Activated naive CD4-positive, alpha-beta T cell treated with anti-CD3 and anti-CD28 coated beads for 36 hours (primary cell): ENCODE measurements around the gene ACSL3. TPM values are rescaled to one million over a fixed set of nuclear protein-coding genes. Genes with fewer than 3 reads are reported as not detected.

Source experiments
- CTCF ChIA-PET: fragments of 350-600 bp; sonication (Branson Sonifier 250); formaldehyde crosslinking; loops from one replicate; lab custom pipeline; 2021; ENCODE audit warnings: antibody characterized with exemption; lab: Charles Lee
- DNase-seq: peaks from one replicate; pipeline ENCODE4 v3.0.0-alpha.2; 2020
- H3K27ac Mint-ChIP-seq: one replicate; pipeline ENCODE4 v1.8.0; 2021; ENCODE audit warnings: mild to moderate bottlenecking, mixed read lengths
- H3K27me3 Mint-ChIP-seq: one replicate; pipeline ENCODE4 v1.8.0; 2021; ENCODE audit warnings: low read depth, mixed read lengths
- H3K36me3 Mint-ChIP-seq: one replicate; pipeline ENCODE4 v1.8.0; 2021; ENCODE audit warnings: low read depth, mixed read lengths
- H3K4me1 Mint-ChIP-seq: one replicate; pipeline ENCODE4 v1.8.0; 2021; ENCODE audit warnings: low read depth, mixed read lengths
- H3K4me3 Mint-ChIP-seq: one replicate; pipeline ENCODE4 v1.8.0; 2021; ENCODE audit warnings: mild to moderate bottlenecking, moderate library complexity, mixed read lengths
- H3K9me3 Mint-ChIP-seq: one replicate; pipeline ENCODE4 v1.8.0; 2021; ENCODE audit warnings: mixed read lengths
- intact Hi-C: fragments of 100-400 bp; cut with micrococcal nuclease; formaldehyde crosslinking; loops from one replicate; pipeline ENCODE4 v1.15.1; 2023
- total RNA-seq, 2 experiments: library from RNA; stranded (reverse); gene quantifications; one replicate each; pipeline ENCODE4 v1.2.3, GENCODE V29; 2021

ACSL3 gene
- total RNA-seq, 2 experiments from 2014 or later: 35.1 to 36.1 TPM

DNA sequence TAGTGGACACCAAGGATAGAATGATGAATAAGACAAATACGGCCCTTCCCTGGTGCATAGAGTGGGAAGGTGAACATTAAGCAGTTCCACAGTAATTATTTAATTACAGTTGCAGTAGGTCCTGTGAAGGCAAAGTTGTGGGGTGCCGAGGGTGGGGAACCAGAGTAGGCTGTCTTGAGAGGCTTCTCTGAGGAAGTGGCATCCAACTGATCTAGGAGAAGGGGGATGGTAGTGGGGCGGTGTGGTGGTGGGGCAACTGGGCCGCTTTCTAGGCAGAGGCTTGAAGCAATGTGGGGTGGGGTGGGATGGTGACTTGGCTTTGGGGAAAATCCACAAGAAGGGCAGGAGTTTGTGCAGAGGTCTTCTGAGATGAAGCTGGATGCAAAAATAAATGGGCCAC is 11.7 kb downstream of the ACSL3 start:
- CTCF ChIA-PET: no interaction called here
- H3K27ac Mint-ChIP-seq: no peak overlapping the region
- no peak for DNase-seq
- peaks cover 27% of the 10 kb centered on the region for H3K4me1 Mint-ChIP-seq
- H3K36me3 Mint-ChIP-seq: no peaks in the 10 kb centered on the region
- no peaks in the 10 kb centered on the region for H3K9me3 Mint-ChIP-seq
- H3K4me3 Mint-ChIP-seq: no peak overlapping the region
- H3K27me3 Mint-ChIP-seq: no peaks in the 10 kb centered on the region
- intact Hi-C loops: no loop called here

GRCh38 chr2:222875482-222875881 is 14.6 kb downstream of the ACSL3 start:
- H3K27me3 Mint-ChIP-seq: no peaks in the 10 kb centered on the region
- intact Hi-C loops: no loop called here
- no peaks in the 10 kb centered on the region for H3K36me3 Mint-ChIP-seq
- no peak overlapping the region for H3K27ac Mint-ChIP-seq
- H3K4me3 Mint-ChIP-seq: no peak overlapping the region
- CTCF ChIA-PET: interaction anchor here (0.6 to 1.3 kb wide), 2 partner anchors 28 to 129 kb away, joined by 4 to 5 read pairs; no protein-coding TSS in a partner anchor
- H3K4me1 Mint-ChIP-seq: peaks cover 34% of the 10 kb centered on the region
- H3K9me3 Mint-ChIP-seq: no peaks in the 10 kb centered on the region
- no peak for DNase-seq

GRCh38 chr2:222876947-222877346 is 16.1 kb downstream of the ACSL3 start:
- no peaks in the 10 kb centered on the region for H3K9me3 Mint-ChIP-seq
- H3K27ac Mint-ChIP-seq: no peak overlapping the region
- no peaks in the 10 kb centered on the region for H3K36me3 Mint-ChIP-seq
- H3K4me1 Mint-ChIP-seq: peaks cover 36% of the 10 kb centered on the region
- no peaks in the 10 kb centered on the region for H3K27me3 Mint-ChIP-seq
- CTCF ChIA-PET: no interaction called here
- no peak for DNase-seq
- intact Hi-C loops: no loop called here
- H3K4me3 Mint-ChIP-seq: no peak overlapping the region

DNA sequence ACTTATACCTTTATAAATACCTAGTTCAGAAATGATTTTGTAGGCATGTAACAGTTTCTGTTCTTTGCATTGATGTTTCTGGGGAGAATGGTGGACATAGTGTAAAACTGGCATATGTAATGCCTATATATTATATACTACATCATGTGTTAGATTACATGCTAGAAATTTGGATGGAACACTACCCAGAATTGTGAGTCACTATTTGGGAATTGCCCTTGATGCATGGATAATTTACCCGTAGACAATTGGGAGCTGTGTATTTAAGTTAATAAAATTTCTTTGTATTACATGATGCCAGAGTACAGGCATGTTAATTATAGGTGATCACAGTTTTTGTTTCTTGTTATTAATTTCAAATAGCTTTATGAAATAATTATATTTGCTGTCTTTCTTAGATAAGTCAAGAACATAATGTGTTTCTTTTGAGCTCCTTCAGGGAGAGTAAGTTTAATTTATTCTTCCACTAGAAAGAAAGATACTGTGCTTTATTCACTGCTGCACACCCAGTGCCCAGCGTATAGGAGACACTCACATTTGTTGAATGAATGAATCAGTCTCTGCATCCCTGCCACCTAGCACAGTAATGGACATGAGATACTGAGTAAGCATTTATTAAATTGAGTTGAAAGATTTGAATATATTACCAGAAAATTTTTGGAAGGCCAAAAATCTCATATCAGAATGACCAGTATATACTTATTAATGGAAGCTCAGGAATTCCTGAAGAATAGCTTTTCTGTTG is 16.9 kb downstream of the ACSL3 start:
- Mint-ChIP-seq H3K36me3 (no peaks in the 10 kb centered on the region), H3K27ac (no peak overlapping the region), H3K9me3 (no peaks in the 10 kb centered on the region), H3K4me3 (no peak overlapping the region), H3K27me3 (no peaks in the 10 kb centered on the region), H3K4me1 (peaks cover 35% of the 10 kb centered on the region)
- DNase-seq: no peak
- intact Hi-C loops: no loop called here
- CTCF ChIA-PET: no interaction called here

GRCh38 chr2:222878301-222878876 is 17.6 kb downstream of the ACSL3 start:
- no peak for DNase-seq
- H3K27me3 Mint-ChIP-seq: no peaks in the 10 kb centered on the region
- H3K4me3 Mint-ChIP-seq: no peak overlapping the region
- no peak overlapping the region for H3K27ac Mint-ChIP-seq
- H3K36me3 Mint-ChIP-seq: no peaks in the 10 kb centered on the region
- H3K9me3 Mint-ChIP-seq: no peaks in the 10 kb centered on the region
- intact Hi-C loops: no loop called here
- H3K4me1 Mint-ChIP-seq: peaks cover 37% of the 10 kb centered on the region
- CTCF ChIA-PET: interaction anchor here (0.9 kb wide), 1 partner anchor 170 kb away, joined by 3 read pairs; no protein-coding TSS in a partner anchor

DNA sequence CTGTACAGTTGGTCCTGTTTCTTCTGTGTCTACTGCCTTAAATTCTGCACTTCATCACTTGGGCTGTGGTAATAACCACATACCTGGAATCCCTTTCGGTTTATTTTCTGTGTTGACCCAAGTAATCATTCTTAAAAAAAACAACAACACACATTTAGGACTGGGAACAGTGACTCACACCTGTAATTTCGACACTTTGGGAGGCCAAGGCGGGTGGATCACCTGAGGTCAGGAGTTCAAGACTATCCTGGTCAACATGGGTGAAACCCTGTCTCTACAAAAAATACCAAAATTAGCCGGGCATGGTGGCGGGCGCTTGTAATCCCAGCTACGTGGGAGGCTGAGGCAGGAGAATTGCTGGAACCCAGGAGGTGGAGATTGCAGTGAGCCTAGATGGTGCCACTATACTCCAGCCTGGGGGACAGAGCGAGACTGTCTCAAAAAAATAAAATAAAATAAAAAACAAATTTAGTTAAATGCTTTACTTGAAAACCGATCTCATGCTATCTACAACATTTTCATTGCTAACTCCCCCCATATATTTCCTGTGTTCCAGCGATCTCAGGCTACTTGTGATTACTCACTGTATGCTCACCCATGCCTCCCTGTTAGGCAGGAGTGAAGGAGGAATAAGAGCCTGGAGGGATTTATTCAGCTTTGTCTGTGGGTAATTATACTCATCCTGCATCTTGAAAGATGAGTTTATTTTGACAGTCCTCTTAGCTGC is 18.2 kb downstream of the ACSL3 start:
- no peak overlapping the region for H3K4me3 Mint-ChIP-seq
- H3K36me3 Mint-ChIP-seq: no peaks in the 10 kb centered on the region
- CTCF ChIA-PET: interaction anchor here (0.9 kb wide), 1 partner anchor 170 kb away, joined by 3 read pairs; no protein-coding TSS in a partner anchor
- intact Hi-C loops: no loop called here
- H3K27me3 Mint-ChIP-seq: no peaks in the 10 kb centered on the region
- H3K27ac Mint-ChIP-seq: no peak overlapping the region
- peaks cover 39% of the 10 kb centered on the region for H3K4me1 Mint-ChIP-seq
- DNase-seq: no peak
- no peaks in the 10 kb centered on the region for H3K9me3 Mint-ChIP-seq

- H3K4me1 Mint-ChIP-seq: peaks cover 39% of the 10 kb centered on the region
- H3K27me3 Mint-ChIP-seq: no peaks in the 10 kb centered on the region
- H3K4me3 Mint-ChIP-seq: no peak overlapping the region
- CTCF ChIA-PET: no interaction called here
- no peak overlapping the region for H3K27ac Mint-ChIP-seq
- H3K9me3 Mint-ChIP-seq: no peaks in the 10 kb centered on the region
- no peaks in the 10 kb centered on the region for H3K36me3 Mint-ChIP-seq
- no peak for DNase-seq
- intact Hi-C loops: no loop called here
These were observed 18.7 kb downstream of the ACSL3 start for GRCh38 chr2:222879604-222879933.

DNA sequence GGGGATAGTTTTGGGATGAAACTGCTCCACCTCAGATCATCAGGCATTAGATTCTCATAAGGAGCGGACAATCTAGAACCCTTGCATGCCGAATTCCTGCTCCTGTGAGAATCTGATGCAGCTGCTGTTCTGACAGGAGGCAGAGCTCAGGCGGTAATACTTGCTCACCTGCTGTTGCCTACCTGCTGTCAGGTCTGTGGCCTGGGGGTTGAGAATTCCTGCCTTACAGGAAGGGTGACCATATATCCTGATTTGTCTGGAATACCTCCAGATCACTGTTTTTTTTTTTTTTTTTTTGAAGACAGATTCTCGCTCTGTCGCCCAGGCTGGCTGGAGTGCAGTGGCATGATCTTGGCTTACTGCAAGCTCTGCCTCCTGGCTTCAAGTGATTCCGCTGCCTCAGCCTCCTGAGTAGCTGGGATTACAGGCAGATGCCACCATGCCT is 21.7 kb downstream of the ACSL3 start:
- Mint-ChIP-seq H3K36me3 (no peaks in the 10 kb centered on the region), H3K4me3 (no peak overlapping the region), H3K27ac (no peak overlapping the region), H3K9me3 (no peaks in the 10 kb centered on the region), H3K27me3 (no peaks in the 10 kb centered on the region), H3K4me1 (peaks cover 32% of the 10 kb centered on the region)
- CTCF ChIA-PET: interaction anchor here (1.3 to 1.6 kb wide), 2 partner anchors 20 to 175 kb away, joined by 3 read pairs; no protein-coding TSS in a partner anchor
- intact Hi-C loops: no loop called here
- DNase-seq: no peak

DNA sequence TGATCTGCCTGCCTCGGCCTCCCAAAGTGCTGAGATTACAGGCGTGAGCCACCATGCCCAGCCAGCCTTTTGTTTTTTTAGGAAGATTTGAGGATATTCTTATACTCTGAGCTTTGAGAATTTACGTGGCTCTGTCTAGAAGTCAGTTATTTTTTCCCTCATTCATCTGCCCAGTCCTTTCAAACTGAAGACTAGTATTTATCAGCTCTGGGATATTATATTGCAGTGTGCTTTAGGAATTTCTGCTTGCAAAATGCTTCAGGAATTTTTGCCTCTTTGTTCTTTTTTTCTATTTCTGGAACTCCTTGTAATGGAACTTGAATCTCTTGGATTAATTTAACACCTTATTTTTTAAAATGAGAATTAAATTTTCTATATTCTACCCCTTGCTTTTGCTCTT is 22.6 kb downstream of the ACSL3 start:
- DNase-seq: no peak
- Mint-ChIP-seq H3K27me3 (no peaks in the 10 kb centered on the region), H3K27ac (no peak overlapping the region), H3K4me1 (peaks cover 32% of the 10 kb centered on the region), H3K9me3 (no peaks in the 10 kb centered on the region), H3K4me3 (no peak overlapping the region), H3K36me3 (peaks cover 3% of the 10 kb centered on the region)
- intact Hi-C loops: no loop called here
- CTCF ChIA-PET: interaction anchor here (1.6 kb wide), 1 partner anchor 21 kb away, joined by 3 read pairs; no protein-coding TSS in a partner anchor

GRCh38 chr2:222884114-222884771 is 23.4 kb downstream of the ACSL3 start:
- no peaks in the 10 kb centered on the region for H3K27me3 Mint-ChIP-seq
- no peak overlapping the region for H3K27ac Mint-ChIP-seq
- CTCF ChIA-PET: no interaction called here
- H3K4me1 Mint-ChIP-seq: peaks cover 26% of the 10 kb centered on the region
- H3K36me3 Mint-ChIP-seq: peaks cover 3% of the 10 kb centered on the region
- intact Hi-C loops: no loop called here
- no peaks in the 10 kb centered on the region for H3K9me3 Mint-ChIP-seq
- DNase-seq: no peak
- H3K4me3 Mint-ChIP-seq: no peak overlapping the region

GRCh38 chr2:222884805-222885424 is 24.1 kb downstream of the ACSL3 start:
- Mint-ChIP-seq H3K9me3 (no peaks in the 10 kb centered on the region), H3K36me3 (peaks cover 7% of the 10 kb centered on the region), H3K27ac (no peak overlapping the region), H3K4me3 (no peak overlapping the region), H3K4me1 (peaks cover 28% of the 10 kb centered on the region), H3K27me3 (no peaks in the 10 kb centered on the region)
- CTCF ChIA-PET: no interaction called here
- DNase-seq: no peak
- intact Hi-C loops: no loop called here

DNA sequence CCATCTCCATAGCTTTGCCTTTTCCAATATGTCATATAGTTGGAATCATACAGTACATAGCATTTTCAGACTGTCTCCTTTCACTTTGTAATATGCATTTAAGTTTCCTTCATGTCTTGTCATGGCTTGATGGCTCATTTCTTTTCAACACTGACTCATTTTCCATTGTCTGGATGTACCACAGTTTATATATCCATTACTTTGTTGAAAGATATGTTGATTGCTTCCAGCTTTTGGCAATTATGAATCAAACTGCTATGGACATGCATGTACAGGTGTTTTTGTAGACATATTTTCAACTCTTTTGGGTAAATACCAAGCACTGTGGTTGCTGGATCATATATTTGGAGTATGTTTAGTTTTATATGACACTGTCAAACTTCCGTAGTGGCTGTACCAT is 26.3 kb downstream of the ACSL3 start:
- DNase-seq: no peak
- no peaks in the 10 kb centered on the region for H3K27me3 Mint-ChIP-seq
- H3K27ac Mint-ChIP-seq: no peak overlapping the region
- CTCF ChIA-PET: interaction anchor here (0.6 to 1.3 kb wide), 2 partner anchors 41 to 52 kb away, joined by 3 read pairs; no protein-coding TSS in a partner anchor
- H3K4me3 Mint-ChIP-seq: no peak overlapping the region
- H3K36me3 Mint-ChIP-seq: peaks cover 7% of the 10 kb centered on the region
- H3K4me1 Mint-ChIP-seq: peaks cover 35% of the 10 kb centered on the region
- intact Hi-C loops: no loop called here
- no peaks in the 10 kb centered on the region for H3K9me3 Mint-ChIP-seq
